IPS-NIHi7 (cell line): ENCODE data around the gene GRAMD1B.

ENCODE experiments used
- DNase-seq: peaks from one replicate; pipeline ENCODE4 v3.0.0; 2012; ENCODE audit warnings: mixed read lengths; ENCODE audit errors: extremely low spot score

The GRAMD1B gene

DNA sequence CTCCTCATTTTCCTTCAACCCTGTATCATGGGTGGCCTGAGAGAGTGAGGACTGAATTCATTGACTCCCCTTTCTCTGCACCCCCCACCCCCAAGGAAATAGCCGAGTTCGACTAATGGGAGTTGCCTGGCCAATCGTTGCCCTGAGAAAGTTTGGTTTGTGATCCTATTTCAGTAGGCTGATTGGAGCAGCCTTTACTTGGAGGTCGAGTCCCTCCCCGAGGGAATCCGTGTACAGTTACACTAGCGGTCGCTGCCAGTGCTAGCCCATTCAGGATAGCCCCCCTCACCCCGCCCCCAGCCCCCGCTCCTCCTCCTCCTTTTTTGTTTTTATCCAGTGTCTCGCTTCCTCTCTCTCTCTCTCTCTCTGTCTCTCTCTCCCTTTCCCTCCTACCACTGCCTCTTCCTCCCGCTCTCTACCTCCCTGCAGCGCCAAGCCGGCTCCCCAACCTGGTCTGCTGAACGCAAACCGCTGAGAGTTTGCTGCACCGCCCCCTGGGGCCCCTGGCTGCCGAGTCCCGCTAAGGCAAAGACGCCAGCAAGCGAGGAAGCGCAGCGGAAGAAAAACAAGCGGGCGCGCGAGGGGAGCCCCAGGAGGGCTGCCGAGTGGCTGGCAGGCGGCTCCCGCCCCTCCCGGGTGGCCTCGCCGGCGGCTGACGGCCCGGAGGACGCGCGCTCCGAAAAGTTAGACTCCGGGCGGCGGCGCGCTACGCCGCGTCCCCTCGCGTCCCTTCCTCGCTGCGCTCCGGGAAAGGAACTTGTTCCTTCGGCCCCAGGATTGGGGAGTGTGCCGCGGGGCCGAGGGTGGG is at the start of gene GRAMD1B:
GRAMD1B (plus strand) TSS at position 357 of the 808 bp plus-strand sequence. CDS start 524 bp downstream, outside the sequence.
- peak; percentile 89 for DNase-seq

- no peak for DNase-seq
These were observed 48.9 kb upstream of the GRAMD1B start for GRCh38 chr11:123381149-123381548.

GRCh38 chr11:123381817-123382554 is 48.1 kb upstream of the GRAMD1B start:
- DNase-seq, result no peak

- DNase-seq, result no peak
These were observed 47.5 kb upstream of the GRAMD1B start for GRCh38 chr11:123382555-123383074.

- DNase-seq, result no peak
These were observed 46.0 kb upstream of the GRAMD1B start for GRCh38 chr11:123384116-123384515.

- DNase-seq, result no peak
These were observed 43.1 kb upstream of the GRAMD1B start for GRCh38 chr11:123386796-123387510.

DNA sequence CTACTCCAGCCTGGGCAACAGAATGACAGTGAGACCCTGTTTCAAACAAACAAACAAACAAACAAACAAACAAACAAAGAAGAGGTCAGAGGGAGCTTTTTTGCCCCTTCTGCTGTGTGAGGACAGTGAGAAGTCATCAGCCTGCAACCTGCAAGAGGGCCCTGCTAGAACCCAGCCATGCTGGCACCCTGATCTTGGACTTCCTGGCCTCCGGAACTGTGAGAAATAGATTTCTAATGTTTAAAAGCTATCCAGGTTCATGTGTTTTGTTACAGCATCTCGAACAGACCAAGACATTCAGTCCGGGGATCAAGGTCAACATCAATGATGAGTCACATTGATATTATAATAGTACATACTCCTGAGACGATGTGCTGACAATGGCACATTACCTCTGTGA is 41.4 kb upstream of the GRAMD1B start:
- DNase-seq, result no peak

- DNase-seq, result no peak
These were observed 39.9 kb upstream of the GRAMD1B start for GRCh38 chr11:123390146-123390545.

DNA sequence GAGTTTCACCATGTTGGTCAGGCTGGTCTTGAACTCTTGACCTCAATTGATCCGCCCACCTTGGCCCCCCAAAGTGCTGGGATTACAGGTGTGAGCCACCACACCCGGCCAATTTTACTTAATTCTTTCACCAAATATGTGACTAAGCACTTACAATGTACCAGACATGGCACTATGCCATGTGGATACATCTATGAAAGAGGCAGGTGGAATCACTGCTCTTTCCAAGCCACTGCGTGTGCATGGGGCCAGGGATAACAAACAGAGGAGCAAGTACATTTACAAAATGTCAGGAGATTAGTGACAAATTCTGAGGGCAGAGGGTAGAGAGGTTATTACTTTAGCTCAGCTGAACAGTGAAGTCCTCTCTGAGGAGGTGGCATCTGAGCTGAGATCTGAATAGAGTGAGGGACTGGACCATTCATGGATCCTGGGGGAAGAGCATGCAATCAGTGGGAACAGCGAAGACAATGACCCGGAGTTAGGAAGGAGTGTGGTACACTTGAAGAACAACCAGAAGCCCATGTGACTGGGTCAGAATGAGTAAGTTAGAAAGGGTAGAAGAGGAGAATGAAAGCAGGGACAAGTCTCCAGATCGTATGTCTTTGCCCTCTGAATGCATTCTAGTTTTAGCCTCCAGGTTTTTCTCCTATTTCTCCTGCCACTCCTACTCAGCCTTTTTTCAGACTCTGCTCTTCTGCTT is 38.3 kb upstream of the GRAMD1B start:
- DNase-seq, result no peak

- DNase-seq, result no peak
These were observed 37.6 kb upstream of the GRAMD1B start for GRCh38 chr11:123392431-123392830.

GRCh38 chr11:123392844-123393243 is 37.2 kb upstream of the GRAMD1B start:
- no peak for DNase-seq

GRCh38 chr11:123393312-123393927 is 36.6 kb upstream of the GRAMD1B start:
- DNase-seq, result no peak

GRCh38 chr11:123404676-123405075 is 25.4 kb upstream of the GRAMD1B start:
- DNase-seq, result no peak

- peak; percentile 23 for DNase-seq
These were observed 24.9 kb upstream of the GRAMD1B start for GRCh38 chr11:123405123-123405592.

DNA sequence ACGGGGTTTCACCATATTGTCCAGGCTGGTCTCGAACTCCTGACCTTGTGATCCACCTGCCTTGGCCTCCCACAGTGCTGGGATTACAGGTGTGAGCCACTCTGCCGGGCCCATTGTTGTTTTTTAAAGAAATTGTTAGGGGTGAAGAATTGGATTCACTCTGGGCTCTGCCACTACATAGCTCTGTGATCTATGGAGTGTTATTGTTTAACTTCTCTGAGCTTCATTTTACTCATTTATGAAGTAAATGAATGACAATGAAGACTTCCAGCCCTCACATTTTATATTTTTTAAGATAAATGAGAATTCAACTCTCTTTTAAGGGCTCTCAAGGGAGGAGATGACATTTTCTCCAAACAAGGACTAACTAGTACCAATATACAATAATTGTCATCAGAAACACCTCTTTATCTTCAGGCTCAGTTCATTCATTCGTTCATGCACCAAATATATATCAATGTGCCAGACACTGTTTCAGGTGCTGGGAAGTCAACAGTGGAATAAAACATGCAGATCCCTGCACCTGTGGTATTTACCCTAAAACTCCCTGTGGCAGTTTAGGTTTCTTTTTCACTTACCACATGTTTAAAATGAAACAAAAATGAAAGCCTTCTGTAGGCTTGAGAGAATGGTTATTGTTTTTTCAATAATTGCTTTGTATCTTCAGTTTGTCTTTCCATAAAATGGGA is 23.5 kb upstream of the GRAMD1B start:
- no peak for DNase-seq

DNA sequence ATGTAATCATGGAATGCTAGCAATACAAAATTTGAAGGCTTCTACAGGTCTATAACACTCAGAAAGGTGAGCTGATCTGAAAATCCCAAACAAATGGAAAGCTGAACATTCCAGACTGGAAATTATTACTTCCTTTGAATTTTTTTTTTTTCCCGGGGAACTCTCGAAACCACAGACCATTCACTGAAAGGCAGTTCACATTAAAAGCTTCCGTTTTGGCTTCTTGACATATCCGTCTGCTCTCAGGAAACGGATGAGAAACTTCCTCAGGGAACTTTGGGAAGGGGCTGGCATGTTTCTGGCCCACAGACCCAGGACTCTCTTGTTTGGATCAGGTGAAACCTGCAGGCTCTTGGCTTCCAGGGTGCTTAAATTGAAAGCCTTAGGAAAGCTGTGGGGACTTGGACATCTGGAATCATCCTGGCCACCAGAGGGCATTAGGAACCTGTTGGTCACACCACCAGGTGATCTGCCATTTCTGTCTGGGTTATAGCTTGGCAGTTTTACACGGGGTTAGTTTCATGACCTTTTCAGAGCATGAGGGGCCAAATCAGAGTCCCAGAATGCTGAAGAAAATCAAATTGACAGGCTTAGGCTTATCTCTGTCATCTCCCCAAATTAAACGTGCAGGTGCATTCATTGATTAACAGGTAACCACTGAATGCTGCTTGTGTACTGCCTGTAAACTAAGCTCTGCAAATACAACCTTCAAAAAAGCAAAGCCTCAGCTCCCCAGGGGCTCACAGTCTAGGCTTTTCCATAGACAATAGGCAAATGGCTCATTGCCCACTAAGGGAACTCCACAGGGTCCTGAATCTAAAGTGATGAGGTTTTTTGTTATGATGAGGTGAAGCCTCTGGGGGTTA is 22.7 kb upstream of the GRAMD1B start:
- peak; percentile 78 for DNase-seq

GRCh38 chr11:123407996-123408597 is 22.0 kb upstream of the GRAMD1B start:
- no peak for DNase-seq

- DNase-seq, result no peak
These were observed 21.2 kb upstream of the GRAMD1B start for GRCh38 chr11:123408619-123409455.
